ENCODE results near the gene GAGE2A.
"Not testable (repeated sequence)": the region's sequence is repeated elsewhere in the genome, so short reads cannot be mapped to it uniquely, and the experiment has no call there.

GAGE2A gene

GRCh38 chrX:49589196-49589595 is at the start of gene GAGE2A:
TSS of gene GAGE2A (plus strand) at chrX:49589496. CDS start at chrX:49590651, 1,155 bp downstream.
- H3K27ac ChIP-seq; H3K27me3 ChIP-seq (ENCODE audit: insufficient read depth, low read depth, severe bottlenecking); H3K4me3 ChIP-seq (ENCODE audit: low read depth, low read length); DNase-seq; H3K36me3 ChIP-seq; H3K9me3 ChIP-seq (ENCODE audit: severe bottlenecking): not testable (repeated sequence)

GRCh38 chrX:49541433-49541832 is 47.9 kb upstream of the GAGE2A start, which contains the start of gene GAGE12D:
TSS of gene GAGE12D (plus strand) at chrX:49541733. CDS start at chrX:49542888, 1,155 bp downstream.
- H3K9me3 ChIP-seq (ENCODE audit: severe bottlenecking); H3K36me3 ChIP-seq; DNase-seq; H3K27me3 ChIP-seq (ENCODE audit: insufficient read depth, low read depth, severe bottlenecking); H3K27ac ChIP-seq; H3K4me3 ChIP-seq (ENCODE audit: low read depth, low read length): not testable (repeated sequence)

- H3K4me3 ChIP-seq (ENCODE audit: low read depth, low read length); DNase-seq; H3K9me3 ChIP-seq (ENCODE audit: severe bottlenecking); H3K27me3 ChIP-seq (ENCODE audit: insufficient read depth, low read depth, severe bottlenecking); H3K36me3 ChIP-seq; H3K27ac ChIP-seq: not testable (repeated sequence)
Measured at GRCh38 chrX:49550989-49551388, 38.3 kb upstream of the GAGE2A start, which contains the start of gene GAGE12E. TSS of gene GAGE12E (plus strand) at chrX:49551289. CDS start at chrX:49552444, 1,155 bp downstream.

DNA sequence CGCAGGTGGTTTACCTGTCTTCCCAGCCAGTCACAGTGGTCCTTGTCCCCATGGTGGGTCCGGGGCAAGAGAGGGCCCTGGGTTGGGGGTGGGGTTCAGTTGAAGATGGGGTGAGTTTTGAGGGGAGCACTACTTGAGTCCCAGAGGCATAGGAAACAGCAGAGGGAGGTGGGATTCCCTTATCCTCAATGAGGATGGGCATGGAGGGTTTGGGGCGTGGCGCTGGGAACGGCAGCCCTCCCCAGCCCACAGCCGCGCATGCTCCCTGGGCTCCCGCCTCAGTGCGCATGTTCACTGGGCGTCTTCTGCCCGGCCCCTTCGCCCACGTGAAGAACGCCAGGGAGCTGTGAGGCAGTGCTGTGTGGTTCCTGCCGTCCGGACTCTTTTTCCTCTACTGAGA is 28.8 kb upstream of the GAGE2A start, which contains the start of gene GAGE12F:
Gene GAGE12F (plus strand): TSS at position 301 of the 400 bp plus-strand sequence. CDS start 1,155 bp downstream, outside the sequence.
- H3K36me3 ChIP-seq; DNase-seq; H3K27ac ChIP-seq; H3K9me3 ChIP-seq (ENCODE audit: severe bottlenecking); H3K27me3 ChIP-seq (ENCODE audit: insufficient read depth, low read depth, severe bottlenecking); H3K4me3 ChIP-seq (ENCODE audit: low read depth, low read length): not testable (repeated sequence)

- DNase-seq = not testable (repeated sequence)
Measured at GRCh38 chrX:49568728-49569127, 20.6 kb upstream of the GAGE2A start.

GRCh38 chrX:49569152-49569551 is 20.1 kb upstream of the GAGE2A start:
- H3K4me3 ChIP-seq (ENCODE audit: low read depth, low read length); DNase-seq; H3K27me3 ChIP-seq (ENCODE audit: insufficient read depth, low read depth, severe bottlenecking); H3K27ac ChIP-seq; H3K36me3 ChIP-seq; H3K9me3 ChIP-seq (ENCODE audit: severe bottlenecking): not testable (repeated sequence)

More at GRCh38 chrX:49568728-49569127, 20.6 kb upstream of the GAGE2A start:
- not testable (repeated sequence) for H3K36me3 ChIP-seq; H3K4me3 ChIP-seq (ENCODE audit: low read depth, low read length); H3K27ac ChIP-seq; H3K9me3 ChIP-seq (ENCODE audit: severe bottlenecking); H3K27me3 ChIP-seq (ENCODE audit: insufficient read depth, low read depth, severe bottlenecking)

- not testable (repeated sequence) for DNase-seq; H3K9me3 ChIP-seq (ENCODE audit: severe bottlenecking); H3K27me3 ChIP-seq (ENCODE audit: insufficient read depth, low read depth, severe bottlenecking); H3K36me3 ChIP-seq; H3K27ac ChIP-seq; H3K4me3 ChIP-seq (ENCODE audit: low read depth, low read length)
Measured at GRCh38 chrX:49570100-49570499, 19.2 kb upstream of the GAGE2A start, which contains the start of gene GAGE12G. TSS of gene GAGE12G (plus strand) at chrX:49570400. CDS start at chrX:49571555, 1,155 bp downstream.

- not testable (repeated sequence) for H3K9me3 ChIP-seq (ENCODE audit: severe bottlenecking); DNase-seq; H3K27me3 ChIP-seq (ENCODE audit: insufficient read depth, low read depth, severe bottlenecking); H3K4me3 ChIP-seq (ENCODE audit: low read depth, low read length); H3K27ac ChIP-seq; H3K36me3 ChIP-seq
Measured at GRCh38 chrX:49579649-49580048, 9.6 kb upstream of the GAGE2A start, which contains the start of gene GAGE12H. TSS of gene GAGE12H (plus strand) at chrX:49579949. CDS start at chrX:49581104, 1,155 bp downstream.

DNA sequence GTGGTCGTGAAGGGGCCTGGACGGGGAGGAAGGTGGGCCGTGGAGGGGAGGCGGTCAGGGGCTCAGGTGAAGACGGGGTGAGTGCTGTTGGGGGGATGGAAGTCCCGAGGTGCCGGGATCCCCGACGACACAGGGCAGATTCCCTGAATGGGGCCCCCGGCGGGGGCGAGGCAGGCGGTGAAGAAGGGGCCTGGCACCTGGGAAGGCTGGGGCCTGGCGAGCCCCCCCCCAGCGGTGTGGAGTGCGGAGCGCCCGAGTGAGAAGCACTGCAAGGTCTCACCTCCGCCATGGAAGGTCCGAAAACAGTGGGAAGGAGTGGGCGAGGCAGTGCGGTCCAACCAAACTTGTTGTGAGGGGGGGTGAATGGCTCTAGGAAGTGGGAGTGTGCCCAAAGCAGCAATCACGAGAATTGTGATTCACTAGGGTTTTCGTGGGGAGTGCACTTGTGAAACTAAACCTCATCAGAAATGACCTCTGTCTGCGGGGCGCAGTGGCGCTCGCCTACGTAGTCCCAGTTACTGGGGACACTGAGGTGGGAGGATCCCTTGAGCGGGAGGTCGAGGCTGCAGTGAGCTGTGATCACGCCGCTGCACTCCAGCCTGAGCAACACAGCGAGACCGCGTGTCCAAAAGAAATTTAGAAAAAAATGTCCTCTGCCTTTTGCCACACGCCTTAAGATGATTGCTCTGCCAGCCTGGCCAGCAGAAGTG is 628 bp downstream of the GAGE2A start:
- not testable (repeated sequence) for H3K9me3 ChIP-seq (ENCODE audit: severe bottlenecking); H3K36me3 ChIP-seq; DNase-seq; H3K4me3 ChIP-seq (ENCODE audit: low read depth, low read length); H3K27ac ChIP-seq; H3K27me3 ChIP-seq (ENCODE audit: insufficient read depth, low read depth, severe bottlenecking)

DNA sequence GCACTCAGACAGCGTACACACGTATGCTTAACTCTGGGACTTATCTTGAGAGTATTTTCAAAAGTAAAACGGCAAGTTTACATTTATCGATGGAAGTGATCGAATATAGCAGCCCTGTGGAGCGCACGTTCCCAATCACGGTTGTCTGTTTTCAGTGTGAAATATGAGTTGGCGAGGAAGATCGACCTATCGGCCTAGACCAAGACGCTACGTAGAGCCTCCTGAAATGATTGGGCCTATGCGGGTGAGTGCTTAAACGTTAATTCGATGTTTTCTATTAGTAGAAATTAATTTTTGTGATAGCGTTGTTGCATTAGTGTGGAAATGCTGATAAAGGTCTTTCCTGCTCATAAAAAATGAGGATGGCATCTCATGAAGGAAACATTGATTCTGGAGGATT is 1.2 kb downstream of the GAGE2A start:
- H3K36me3 ChIP-seq; DNase-seq; H3K27me3 ChIP-seq (ENCODE audit: insufficient read depth, low read depth, severe bottlenecking); H3K4me3 ChIP-seq (ENCODE audit: low read depth, low read length); H3K27ac ChIP-seq; H3K9me3 ChIP-seq (ENCODE audit: severe bottlenecking): not testable (repeated sequence)

DNA sequence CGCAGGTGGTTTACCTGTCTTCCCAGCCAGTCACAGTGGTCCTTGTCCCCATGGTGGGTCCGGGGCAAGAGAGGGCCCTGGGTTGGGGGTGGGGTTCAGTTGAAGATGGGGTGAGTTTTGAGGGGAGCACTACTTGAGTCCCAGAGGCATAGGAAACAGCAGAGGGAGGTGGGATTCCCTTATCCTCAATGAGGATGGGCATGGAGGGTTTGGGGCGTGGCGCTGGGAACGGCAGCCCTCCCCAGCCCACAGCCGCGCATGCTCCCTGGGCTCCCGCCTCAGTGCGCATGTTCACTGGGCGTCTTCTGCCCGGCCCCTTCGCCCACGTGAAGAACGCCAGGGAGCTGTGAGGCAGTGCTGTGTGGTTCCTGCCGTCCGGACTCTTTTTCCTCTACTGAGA is 9.4 kb downstream of the GAGE2A start, which contains the start of gene GAGE1:
Gene GAGE1 (plus strand): TSS at position 301 of the 400 bp plus-strand sequence. CDS start 1,155 bp downstream, outside the sequence.
- H3K27ac ChIP-seq; H3K36me3 ChIP-seq; H3K27me3 ChIP-seq (ENCODE audit: insufficient read depth, low read depth, severe bottlenecking); H3K9me3 ChIP-seq (ENCODE audit: severe bottlenecking); DNase-seq; H3K4me3 ChIP-seq (ENCODE audit: low read depth, low read length): not testable (repeated sequence)
